ENCODE results near the gene DLGAP1. TPM values are rescaled to one million over a fixed set of nuclear protein-coding genes. Genes with fewer than 3 reads are reported as not detected.

Gene DLGAP1
- total RNA-seq, 2 experiments from 2014 or later: 0.31 to 0.36 TPM

DNA sequence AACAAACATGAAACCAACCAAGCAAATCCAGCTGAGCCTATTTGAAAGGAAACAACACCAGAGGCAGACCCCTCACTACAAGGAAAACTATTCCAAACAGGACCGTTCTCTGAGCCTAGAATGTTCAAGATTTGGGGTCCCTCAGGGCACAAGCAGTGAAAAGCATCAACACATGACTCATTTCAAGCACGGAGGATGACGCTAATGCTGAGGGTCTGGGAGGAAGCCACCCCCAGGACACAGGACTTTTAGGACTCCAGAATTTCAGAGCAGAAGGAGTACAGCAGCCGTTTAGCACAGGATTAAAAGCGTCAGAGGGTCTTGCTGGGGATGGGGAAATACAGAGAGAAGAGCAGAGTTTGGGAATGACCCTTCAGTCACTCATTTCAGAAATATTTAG is 168.9 kb downstream of the DLGAP1 start:
- peaks cover 5% of the 10 kb centered on the region for H3K9me3 Mint-ChIP-seq

DNA sequence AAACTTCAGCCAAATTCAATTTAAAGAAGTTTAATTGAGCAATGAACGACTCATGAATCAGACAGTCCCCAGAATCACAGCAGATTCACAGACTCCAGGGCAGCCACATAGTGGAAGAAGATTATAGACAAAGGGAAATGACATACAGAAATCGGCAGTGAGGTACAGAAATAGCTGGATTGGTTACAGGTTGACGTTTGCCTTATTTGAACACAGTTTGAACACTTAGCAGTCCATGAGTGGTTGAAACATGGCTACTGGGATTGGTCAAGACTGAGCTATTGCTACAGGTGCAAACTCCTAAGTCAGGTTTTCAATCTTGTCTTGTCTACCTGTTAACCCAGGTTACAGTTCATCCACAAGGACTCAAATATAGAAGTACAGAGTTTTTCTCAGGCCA is 169.6 kb downstream of the DLGAP1 start:
- H3K36me3 ChIP-seq (ENCODE audit: insufficient read depth, low read length): no peaks in the 10 kb centered on the region
- POLR2A ChIA-PET: no interaction called here

More for the DNA sequence above, 168.9 kb downstream of the DLGAP1 start:
- Mint-ChIP-seq H3K4me1 (ENCODE audit: low read depth) (no peaks in the 10 kb centered on the region), H3K27ac (no peak overlapping the region), H3K36me3 (ENCODE audit: low read depth) (no peaks in the 10 kb centered on the region), H3K27me3 (no peaks in the 10 kb centered on the region), H3K4me3 (no peak overlapping the region)
- Histone ChIP-seq H3K27me3 (ENCODE audit: control insufficient read depth in 1 of 2, insufficient read depth in 2 of 2, low read length in 2 of 2) (no peaks in the 10 kb centered on the region), H3K9me3 (ENCODE audit: control insufficient read depth in 1 of 2, insufficient read depth in 1 of 2, low read length in 2 of 2) (no peaks in the 10 kb centered on the region), H3K4me1 (ENCODE audit: insufficient read depth, low read length) (no peaks in the 10 kb centered on the region), H3K4me3 (ENCODE audit: low read length) (no peak overlapping the region), H3K36me3 (ENCODE audit: insufficient read depth, low read length) (no peaks in the 10 kb centered on the region), H3K27ac (ENCODE audit: low read depth in 1 of 2, low read length in 2 of 2) (no peak overlapping the region)
- POLR2A ChIA-PET: no interaction called here
- intact Hi-C loops (cut with DNase I, micrococcal nuclease): no loop called here
- no peak for ATAC-seq (ENCODE audit: poor library complexity)
- TF ChIP-seq, protein P1, sequence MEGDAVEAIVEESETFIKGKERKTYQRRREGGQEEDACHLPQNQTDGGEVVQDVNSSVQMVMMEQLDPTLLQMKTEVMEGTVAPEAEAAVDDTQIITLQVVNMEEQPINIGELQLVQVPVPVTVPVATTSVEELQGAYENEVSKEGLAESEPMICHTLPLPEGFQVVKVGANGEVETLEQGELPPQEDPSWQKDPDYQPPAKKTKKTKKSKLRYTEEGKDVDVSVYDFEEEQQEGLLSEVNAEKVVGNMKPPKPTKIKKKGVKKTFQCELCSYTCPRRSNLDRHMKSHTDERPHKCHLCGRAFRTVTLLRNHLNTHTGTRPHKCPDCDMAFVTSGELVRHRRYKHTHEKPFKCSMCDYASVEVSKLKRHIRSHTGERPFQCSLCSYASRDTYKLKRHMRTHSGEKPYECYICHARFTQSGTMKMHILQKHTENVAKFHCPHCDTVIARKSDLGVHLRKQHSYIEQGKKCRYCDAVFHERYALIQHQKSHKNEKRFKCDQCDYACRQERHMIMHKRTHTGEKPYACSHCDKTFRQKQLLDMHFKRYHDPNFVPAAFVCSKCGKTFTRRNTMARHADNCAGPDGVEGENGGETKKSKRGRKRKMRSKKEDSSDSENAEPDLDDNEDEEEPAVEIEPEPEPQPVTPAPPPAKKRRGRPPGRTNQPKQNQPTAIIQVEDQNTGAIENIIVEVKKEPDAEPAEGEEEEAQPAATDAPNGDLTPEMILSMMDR (IDR thresholded peaks at IDR 0.05): no peak
- CTCF ChIA-PET: no interaction called here
- DNase-seq: no peak

DNA sequence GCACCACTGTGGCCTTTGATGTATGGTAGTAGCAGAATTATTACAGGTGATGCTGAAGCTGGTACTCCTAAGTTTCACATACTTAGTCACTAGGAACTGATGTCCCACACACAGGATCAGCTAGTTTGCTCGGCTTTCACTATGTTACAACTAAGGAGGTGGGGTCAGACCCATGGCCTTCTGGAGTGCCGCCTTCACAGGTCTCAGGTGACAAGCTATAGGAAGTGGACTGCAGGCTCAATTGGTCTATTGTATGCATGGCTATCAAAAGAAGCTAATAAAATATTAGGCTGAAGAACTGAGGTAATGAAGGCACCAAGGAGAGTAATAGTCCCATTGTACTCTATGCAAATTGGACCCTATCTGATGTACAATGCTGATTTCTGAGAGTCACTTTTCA is 170.6 kb downstream of the DLGAP1 start:
- Mint-ChIP-seq H3K9me3 (peaks cover 5% of the 10 kb centered on the region), H3K36me3 (ENCODE audit: low read depth) (no peaks in the 10 kb centered on the region), H3K27me3 (no peaks in the 10 kb centered on the region), H3K4me3 (no peak overlapping the region), H3K4me1 (ENCODE audit: low read depth) (no peaks in the 10 kb centered on the region), H3K27ac (no peak overlapping the region)
- ATAC-seq (ENCODE audit: poor library complexity) (no peak), DNase-seq (no peak)
- CTCF ChIA-PET: no interaction called here
- H3K27ac ChIP-seq (ENCODE audit: low read depth in 1 of 2, low read length in 2 of 2): no peak overlapping the region
- TF ChIP-seq, protein P1 (IDR thresholded peaks at IDR 0.05): no peak
- no peaks in the 10 kb centered on the region for H3K27me3 ChIP-seq (ENCODE audit: control insufficient read depth in 1 of 2, insufficient read depth in 2 of 2, low read length in 2 of 2)
- H3K36me3 ChIP-seq (ENCODE audit: insufficient read depth, low read length): no peaks in the 10 kb centered on the region
- no peak overlapping the region for H3K4me3 ChIP-seq (ENCODE audit: low read length)
- H3K9me3 ChIP-seq (ENCODE audit: control insufficient read depth in 1 of 2, insufficient read depth in 1 of 2, low read length in 2 of 2): no peaks in the 10 kb centered on the region
- POLR2A ChIA-PET: no interaction called here
- no peaks in the 10 kb centered on the region for H3K4me1 ChIP-seq (ENCODE audit: insufficient read depth, low read length)
- intact Hi-C loops (cut with DNase I, micrococcal nuclease): no loop called here

More for the DNA sequence above, 169.6 kb downstream of the DLGAP1 start:
- Histone ChIP-seq H3K27me3 (ENCODE audit: control insufficient read depth in 1 of 2, insufficient read depth in 2 of 2, low read length in 2 of 2) (no peaks in the 10 kb centered on the region), H3K9me3 (ENCODE audit: control insufficient read depth in 1 of 2, insufficient read depth in 1 of 2, low read length in 2 of 2) (no peaks in the 10 kb centered on the region), H3K27ac (ENCODE audit: low read depth in 1 of 2, low read length in 2 of 2) (no peak overlapping the region), H3K4me3 (ENCODE audit: low read length) (no peak overlapping the region), H3K4me1 (ENCODE audit: insufficient read depth, low read length) (no peaks in the 10 kb centered on the region)
- ATAC-seq (ENCODE audit: poor library complexity) (no peak), DNase-seq (no peak)
- H3K4me3 Mint-ChIP-seq: no peak overlapping the region
- intact Hi-C loops (cut with DNase I, micrococcal nuclease): no loop called here
- H3K4me1 Mint-ChIP-seq (ENCODE audit: low read depth): no peaks in the 10 kb centered on the region
- CTCF ChIA-PET: no interaction called here
- H3K36me3 Mint-ChIP-seq (ENCODE audit: low read depth): no peaks in the 10 kb centered on the region
- TF ChIP-seq, protein P1 (IDR thresholded peaks at IDR 0.05): no peak
- no peaks in the 10 kb centered on the region for H3K27me3 Mint-ChIP-seq
- no peak overlapping the region for H3K27ac Mint-ChIP-seq
- H3K9me3 Mint-ChIP-seq: peaks cover 5% of the 10 kb centered on the region

Data from CD4-positive, alpha-beta T cell (primary cell).